Globus pallidus (tissue), 1 donor: Measurements from ENCODE around the gene MUC6.

Experiments used
- DNase-seq: peaks from one replicate; pipeline ENCODE4 v3.0.0-alpha.2; 2015; ENCODE audit warnings: low spot score

The MUC6 gene

GRCh38 chr11:1036931-1037330 is 413 bp upstream of the MUC6 start:
- DNase-seq: no peak

- no peak for DNase-seq
Observed at GRCh38 chr11:1035577-1036283, 788 bp downstream of the MUC6 start.

GRCh38 chr11:1034456-1035295 is 1.8 kb downstream of the MUC6 start:
- no peak for DNase-seq

GRCh38 chr11:1034001-1034400 is 2.5 kb downstream of the MUC6 start:
- DNase-seq: no peak

- DNase-seq: no peak
Observed at GRCh38 chr11:1033016-1033798, 3.3 kb downstream of the MUC6 start.

GRCh38 chr11:1032310-1032891 is 4.1 kb downstream of the MUC6 start:
- no peak for DNase-seq

- DNase-seq: no peak
Observed at GRCh38 chr11:1031121-1031899, 5.2 kb downstream of the MUC6 start.

GRCh38 chr11:1030556-1030955 is 6.0 kb downstream of the MUC6 start:
- DNase-seq: no peak

- no peak for DNase-seq
Observed at GRCh38 chr11:1030086-1030485, 6.4 kb downstream of the MUC6 start.

GRCh38 chr11:1029654-1030053 is 6.9 kb downstream of the MUC6 start:
- DNase-seq: no peak

- no peak for DNase-seq
Observed at GRCh38 chr11:1029051-1029450, 7.5 kb downstream of the MUC6 start.

- DNase-seq: no peak
Observed at GRCh38 chr11:1028616-1029015, 7.9 kb downstream of the MUC6 start.

- DNase-seq: no peak
Observed at GRCh38 chr11:1028291-1028540, 8.3 kb downstream of the MUC6 start.

GRCh38 chr11:1027483-1028290 is 8.8 kb downstream of the MUC6 start:
- DNase-seq: no peak

- DNase-seq: no peak
Observed at GRCh38 chr11:1026641-1027482, 9.7 kb downstream of the MUC6 start.

- DNase-seq: no peak
Observed at GRCh38 chr11:1026163-1026450, 10.4 kb downstream of the MUC6 start.

- no peak for DNase-seq
Observed at GRCh38 chr11:1025410-1026162, 10.9 kb downstream of the MUC6 start.

GRCh38 chr11:1024597-1025409 is 11.7 kb downstream of the MUC6 start:
- DNase-seq: no peak
